Upper lobe of left lung (tissue), 4 donors: ENCODE data around the gene COCH.

Source experiments
- POLR2A ChIP-seq, 4 donors: fragments of 450-650 bp; IDR thresholded peaks; one replicate each; pipeline ENCODE4 v1.5.1; 2016 to 2017; ENCODE audit warnings: antibody characterized with exemption in 4 of 4, mild to moderate bottlenecking in 2 of 4
- POLR2AphosphoS5 ChIP-seq, 2 donors: sonication (generic); formaldehyde crosslinking; IDR thresholded peaks; one replicate each; pipeline ENCODE4 v1.5.1; 2017; ENCODE audit warnings: antibody characterized with exemption in 2 of 2
- TF ChIP-seq, protein P1 (sequence below), 6 experiments: fragments of 450-650 bp in 4 of 6; fragments of 200-600 bp in 2 of 6; sonication (generic) in 2 of 6; IDR thresholded peaks; one replicate each; pipeline ENCODE4 v1.5.1; 2016 to 2019; ENCODE audit warnings: antibody characterized with exemption in 6 of 6

DNA sequence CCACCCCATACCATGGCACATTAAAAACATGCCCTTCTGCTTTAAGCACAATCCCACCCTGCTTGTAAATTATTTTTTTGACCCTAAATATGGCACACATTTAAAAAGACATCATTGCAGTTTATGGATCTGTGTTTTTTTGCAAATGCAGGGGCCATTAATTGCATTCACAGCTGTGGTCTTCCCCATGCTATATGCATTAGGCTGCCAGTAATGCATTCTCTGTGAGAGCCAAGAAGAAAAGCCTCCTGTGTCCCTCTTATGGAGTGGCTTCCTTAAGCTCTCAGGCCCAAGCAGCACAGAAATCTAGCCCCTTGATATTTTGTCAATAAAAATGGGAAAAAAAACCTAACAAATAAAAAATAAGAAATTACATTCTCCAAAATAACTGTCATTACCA, 20.4 kb upstream of the COCH start:
- TF ChIP-seq POLR2A (IDR thresholded peaks at IDR 0.05) (no peak), POLR2AphosphoS5 (IDR thresholded peaks at IDR 0.05) (no peak)
- TF ChIP-seq, protein P1, sequence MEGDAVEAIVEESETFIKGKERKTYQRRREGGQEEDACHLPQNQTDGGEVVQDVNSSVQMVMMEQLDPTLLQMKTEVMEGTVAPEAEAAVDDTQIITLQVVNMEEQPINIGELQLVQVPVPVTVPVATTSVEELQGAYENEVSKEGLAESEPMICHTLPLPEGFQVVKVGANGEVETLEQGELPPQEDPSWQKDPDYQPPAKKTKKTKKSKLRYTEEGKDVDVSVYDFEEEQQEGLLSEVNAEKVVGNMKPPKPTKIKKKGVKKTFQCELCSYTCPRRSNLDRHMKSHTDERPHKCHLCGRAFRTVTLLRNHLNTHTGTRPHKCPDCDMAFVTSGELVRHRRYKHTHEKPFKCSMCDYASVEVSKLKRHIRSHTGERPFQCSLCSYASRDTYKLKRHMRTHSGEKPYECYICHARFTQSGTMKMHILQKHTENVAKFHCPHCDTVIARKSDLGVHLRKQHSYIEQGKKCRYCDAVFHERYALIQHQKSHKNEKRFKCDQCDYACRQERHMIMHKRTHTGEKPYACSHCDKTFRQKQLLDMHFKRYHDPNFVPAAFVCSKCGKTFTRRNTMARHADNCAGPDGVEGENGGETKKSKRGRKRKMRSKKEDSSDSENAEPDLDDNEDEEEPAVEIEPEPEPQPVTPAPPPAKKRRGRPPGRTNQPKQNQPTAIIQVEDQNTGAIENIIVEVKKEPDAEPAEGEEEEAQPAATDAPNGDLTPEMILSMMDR (IDR thresholded peaks at IDR 0.05): no peak
